GM21737 (cell line): Measurements from ENCODE around the gene FGR.

Experiments used
- ATAC-seq: cut with Tn5 transposase; IDR thresholded peaks from one replicate; pipeline ENCODE4 v1.9.1; 2021; ENCODE audit warnings: mild to moderate bottlenecking, moderate library complexity; ENCODE audit not compliant: unreplicated experiment

FGR gene

GRCh38 chr1:27617420-27617819, 17.6 kb downstream of the FGR start:
- ATAC-seq: no peak

- no peak for ATAC-seq
Measured at GRCh38 chr1:27616441-27616840, 18.5 kb downstream of the FGR start.

- ATAC-seq: no peak
Measured at GRCh38 chr1:27615346-27616192, 19.4 kb downstream of the FGR start.

- ATAC-seq: no peak
Measured at GRCh38 chr1:27614625-27615344, 20.2 kb downstream of the FGR start.

GRCh38 chr1:27614043-27614624, 20.9 kb downstream of the FGR start:
- ATAC-seq: no peak

GRCh38 chr1:27612718-27613117, 22.3 kb downstream of the FGR start:
- no peak for ATAC-seq

GRCh38 chr1:27611450-27611849, 23.5 kb downstream of the FGR start:
- no peak for ATAC-seq

- ATAC-seq: no peak
Measured at GRCh38 chr1:27609618-27610240, 25.3 kb downstream of the FGR start.

- no peak for ATAC-seq
Measured at GRCh38 chr1:27609210-27609555, 25.8 kb downstream of the FGR start.

- ATAC-seq: no peak
Measured at GRCh38 chr1:27607239-27607804, 27.7 kb downstream of the FGR start.

GRCh38 chr1:27606708-27607238, 28.2 kb downstream of the FGR start:
- ATAC-seq: no peak

GRCh38 chr1:27605796-27606707, 28.9 kb downstream of the FGR start:
- no peak for ATAC-seq

- no peak for ATAC-seq
Measured at GRCh38 chr1:27605300-27605766, 29.7 kb downstream of the FGR start.

GRCh38 chr1:27604579-27605299, 30.2 kb downstream of the FGR start:
- no peak for ATAC-seq

- peak; percentile 42 for ATAC-seq
Measured at GRCh38 chr1:27603681-27604578, 31.1 kb downstream of the FGR start, which contains the start of gene AHDC1. TSS of gene AHDC1 (minus strand) at chr1:27604144. CDS start at chr1:27552115, 52,029 bp downstream.

GRCh38 chr1:27603309-27603680, 31.7 kb downstream of the FGR start:
- ATAC-seq: no peak

GRCh38 chr1:27602462-27603308, 32.3 kb downstream of the FGR start:
- ATAC-seq: no peak
